ENCODE measurements around the gene LDLRAD4. TPM values are rescaled to one million over a fixed set of nuclear protein-coding genes. Genes with fewer than 3 reads are reported as not detected.

The LDLRAD4 gene
- total RNA-seq, 2 donors from 2014 or later = 33.1 to 41.2 TPM

- Histone ChIP-seq H3K9me3 (no peaks in the 10 kb centered on the region), H3K4me3 (no peak overlapping the region), H3K27ac (no peak overlapping the region), H3K4me1 (peaks cover 0 to 25% of the 10 kb centered on the region in 2 donors), H3K27me3 (no peaks in the 10 kb centered on the region), H3K36me3 (no peaks in the 10 kb centered on the region)
- no peak for TF ChIP-seq CTCF (IDR thresholded peaks at IDR 0.05)
- no peak for DNase-seq (ENCODE audit: low spot score)
Measured at GRCh38 chr18:13364721-13365205, 146.2 kb downstream of the LDLRAD4 start.

GRCh38 chr18:13366131-13366530 is 147.6 kb downstream of the LDLRAD4 start:
- no peaks in the 10 kb centered on the region for H3K27me3 ChIP-seq
- no peak for TF ChIP-seq CTCF (IDR thresholded peaks at IDR 0.05)

GRCh38 chr18:13366541-13366940 is 148.0 kb downstream of the LDLRAD4 start:
- Histone ChIP-seq H3K4me1 (peaks cover 0 to 25% of the 10 kb centered on the region in 2 donors), H3K36me3 (no peaks in the 10 kb centered on the region)
- DNase-seq (ENCODE audit: low spot score) = no peak

More at GRCh38 chr18:13366131-13366530, 147.6 kb downstream of the LDLRAD4 start:
- DNase-seq (ENCODE audit: low spot score) = no peak
- Histone ChIP-seq H3K4me1 (peaks cover 0 to 25% of the 10 kb centered on the region in 2 donors), H3K27ac (no peak overlapping the region), H3K9me3 (no peaks in the 10 kb centered on the region), H3K4me3 (no peak overlapping the region), H3K36me3 (no peaks in the 10 kb centered on the region)

GRCh38 chr18:13366962-13367892 is 148.7 kb downstream of the LDLRAD4 start:
- peaks cover 0 to 18% of the 10 kb centered on the region in 2 donors for H3K4me1 ChIP-seq
- no peaks in the 10 kb centered on the region for H3K9me3 ChIP-seq
- TF ChIP-seq CTCF (IDR thresholded peaks at IDR 0.05) = no peak
- H3K36me3 ChIP-seq = no peaks in the 10 kb centered on the region
- DNase-seq (ENCODE audit: low spot score) = peak; percentile 60
- H3K4me3 ChIP-seq = no peak overlapping the region
- no peak overlapping the region for H3K27ac ChIP-seq
- no peaks in the 10 kb centered on the region for H3K27me3 ChIP-seq

More at GRCh38 chr18:13366541-13366940, 148.0 kb downstream of the LDLRAD4 start:
- no peaks in the 10 kb centered on the region for H3K9me3 ChIP-seq
- TF ChIP-seq CTCF (IDR thresholded peaks at IDR 0.05) = no peak
- H3K4me3 ChIP-seq = no peak overlapping the region
- H3K27ac ChIP-seq = no peak overlapping the region
- H3K27me3 ChIP-seq = no peaks in the 10 kb centered on the region

GRCh38 chr18:13368080-13368813 is 149.7 kb downstream of the LDLRAD4 start:
- H3K36me3 ChIP-seq = no peaks in the 10 kb centered on the region
- H3K4me1 ChIP-seq = peaks cover 0 to 11% of the 10 kb centered on the region in 2 donors
- H3K4me3 ChIP-seq = no peak overlapping the region
- no peaks in the 10 kb centered on the region for H3K27me3 ChIP-seq
- no peak for TF ChIP-seq CTCF (IDR thresholded peaks at IDR 0.05)
- H3K9me3 ChIP-seq = no peaks in the 10 kb centered on the region
- no peak for DNase-seq (ENCODE audit: low spot score)
- no peak overlapping the region for H3K27ac ChIP-seq
